Activated naive CD4-positive, alpha-beta T cell treated with anti-CD3 and anti-CD28 coated beads, Interleukin-2, amount 50 U/mL, for 16 hours (primary cell): ENCODE data around the gene NDUFV2.
"Not testable (repeated sequence)": the region's sequence is repeated elsewhere in the genome, so short reads cannot be mapped to it uniquely, and the experiment has no call there.

ENCODE experiments used
- DNase-seq: peaks from one replicate; pipeline ENCODE4 v3.0.0-alpha.2; 2020

The NDUFV2 gene

GRCh38 chr18:9157806-9158205 is 55.3 kb downstream of the NDUFV2 start:
- no peak for DNase-seq

GRCh38 chr18:9160014-9160413 is 57.5 kb downstream of the NDUFV2 start:
- DNase-seq: no peak

GRCh38 chr18:9162663-9163062 is 60.2 kb downstream of the NDUFV2 start:
- not testable (repeated sequence) for DNase-seq

GRCh38 chr18:9164149-9164548 is 61.6 kb downstream of the NDUFV2 start:
- DNase-seq: not testable (repeated sequence)

- not testable (repeated sequence) for DNase-seq
Measured at GRCh38 chr18:9165883-9166282, 63.4 kb downstream of the NDUFV2 start.

- not testable (repeated sequence) for DNase-seq
Measured at GRCh38 chr18:9169515-9169914, 67.0 kb downstream of the NDUFV2 start.

GRCh38 chr18:9171919-9172318 is 69.4 kb downstream of the NDUFV2 start:
- not testable (repeated sequence) for DNase-seq

GRCh38 chr18:9172506-9173127 is 70.1 kb downstream of the NDUFV2 start:
- DNase-seq: no peak

GRCh38 chr18:9173770-9174233 is 71.3 kb downstream of the NDUFV2 start:
- no peak for DNase-seq

GRCh38 chr18:9174302-9174701 is 71.8 kb downstream of the NDUFV2 start:
- DNase-seq: no peak

GRCh38 chr18:9175115-9175514 is 72.6 kb downstream of the NDUFV2 start:
- DNase-seq: no peak

- DNase-seq: no peak
Measured at GRCh38 chr18:9177031-9177430, 74.5 kb downstream of the NDUFV2 start.

- DNase-seq: no peak
Measured at GRCh38 chr18:9177466-9177865, 75.0 kb downstream of the NDUFV2 start.

GRCh38 chr18:9178557-9178956 is 76.1 kb downstream of the NDUFV2 start:
- no peak for DNase-seq

- DNase-seq: no peak
Measured at GRCh38 chr18:9181275-9181674, 78.8 kb downstream of the NDUFV2 start.

GRCh38 chr18:9182852-9183399 is 80.4 kb downstream of the NDUFV2 start:
- DNase-seq: no peak
